ENCODE measurements around the gene NLRC5.

NLRC5 gene

DNA sequence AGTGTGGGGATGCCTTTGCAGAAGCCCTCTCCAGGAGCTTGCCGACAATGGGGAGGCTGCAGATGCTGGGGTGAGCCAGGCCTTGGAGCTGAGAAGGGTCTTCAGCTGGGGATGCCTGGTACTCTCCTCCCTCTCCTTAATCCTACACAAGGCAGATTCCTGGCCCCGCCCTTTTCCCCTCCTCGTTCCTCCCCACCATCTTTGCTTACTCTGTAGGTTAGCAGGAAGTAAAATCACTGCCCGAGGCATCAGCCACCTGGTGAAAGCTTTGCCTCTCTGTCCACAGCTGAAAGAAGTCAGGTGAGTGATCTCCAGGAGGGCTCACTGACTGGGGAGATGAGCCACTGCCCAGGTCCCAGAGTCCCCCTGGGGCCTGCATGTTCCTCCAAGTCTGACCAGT lies 38.7 kb downstream of the NLRC5 start:
- no peak for DNase-seq

DNA sequence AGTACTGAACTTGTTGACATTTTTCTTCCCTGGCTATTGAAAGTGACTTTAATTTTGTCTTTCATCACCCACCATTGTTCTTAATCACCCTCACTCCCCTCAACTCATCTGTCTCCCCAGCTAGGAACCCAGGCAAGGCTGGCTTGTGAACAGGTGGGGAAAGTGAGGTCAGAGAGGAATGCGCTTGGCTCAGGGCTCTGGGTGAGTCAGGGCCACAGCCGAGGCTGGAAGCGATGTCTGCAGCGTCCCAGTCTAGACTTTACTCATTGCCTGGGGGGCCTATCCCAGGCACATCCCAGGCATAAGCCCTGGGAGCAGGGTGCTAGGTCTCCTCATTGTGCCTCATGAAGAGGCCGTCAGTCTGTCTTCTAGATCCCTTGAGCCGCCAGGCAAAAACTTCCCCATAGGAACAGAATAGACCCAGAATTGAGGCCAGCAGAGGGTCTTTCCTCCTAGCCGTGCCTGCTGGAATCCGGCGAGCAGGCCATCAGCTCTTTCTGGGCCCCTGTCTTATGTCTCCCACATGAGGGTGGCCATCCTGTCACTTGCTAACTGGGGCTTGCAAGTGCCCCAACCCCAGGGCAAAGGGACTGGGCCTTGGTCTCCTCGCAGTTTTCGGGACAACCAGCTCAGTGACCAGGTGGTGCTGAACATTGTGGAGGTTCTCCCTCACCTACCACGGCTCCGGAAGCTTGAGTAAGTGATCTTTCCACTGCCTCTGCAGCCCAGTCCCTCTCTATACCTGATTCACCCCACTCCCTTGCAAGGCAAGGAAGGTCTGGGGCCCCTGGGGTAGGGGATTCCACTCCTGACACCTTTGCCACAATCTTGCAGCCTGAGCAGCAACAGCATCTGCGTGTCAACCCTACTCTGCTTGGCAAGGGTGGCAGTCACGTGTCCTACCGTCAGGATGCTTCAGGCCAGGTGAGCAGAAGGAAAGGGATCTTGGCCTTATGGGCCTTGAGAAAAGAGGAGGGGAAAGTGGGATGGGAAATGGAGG lies 40.1 kb downstream of the NLRC5 start:
- DNase-seq = no peak

DNA sequence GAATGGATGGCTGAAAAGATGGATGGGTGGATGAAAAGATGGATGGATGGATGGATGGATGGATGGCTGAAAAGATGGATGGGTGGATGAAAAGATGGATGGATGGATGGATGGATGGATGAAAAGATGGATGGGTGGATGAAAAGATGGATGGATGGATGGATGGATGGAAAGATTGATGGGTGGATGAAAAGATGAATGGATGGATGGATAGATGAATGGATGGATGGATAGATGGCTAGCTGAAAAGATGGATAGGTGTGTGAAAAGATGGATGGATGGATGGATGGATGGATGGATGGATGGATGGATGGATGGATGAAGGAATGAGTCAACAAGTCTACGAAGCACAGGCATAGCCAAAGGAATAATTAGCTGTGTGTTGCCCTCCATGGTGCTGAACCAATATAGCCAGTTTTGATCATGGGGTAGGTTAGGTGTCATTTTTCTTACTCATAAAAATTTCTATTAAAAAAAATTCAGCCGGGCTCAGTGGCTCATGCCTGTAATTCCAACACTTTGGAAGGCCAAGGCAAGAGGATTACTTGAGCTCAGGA lies 41.1 kb downstream of the NLRC5 start:
- DNase-seq = no peak

DNA sequence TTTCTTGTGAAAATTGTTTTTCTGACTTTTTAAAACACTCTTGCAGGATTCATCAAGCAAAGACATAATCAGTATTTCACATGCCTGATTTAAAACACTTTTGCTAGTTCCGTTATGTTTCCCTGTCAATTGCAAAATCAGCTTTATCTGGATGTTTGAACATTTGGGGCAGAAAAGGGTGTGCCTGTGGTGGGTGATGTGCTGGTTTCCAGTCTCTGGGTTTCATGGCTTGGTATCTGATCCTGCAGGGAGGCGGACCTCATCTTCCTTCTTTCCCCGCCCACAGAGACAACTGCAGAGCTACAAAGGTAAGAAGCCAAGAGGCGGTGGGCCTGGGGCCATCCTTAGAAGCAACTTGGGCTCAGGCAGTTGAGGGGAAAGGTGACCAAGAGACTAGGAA lies 41.8 kb downstream of the NLRC5 start:
- DNase-seq = no peak

DNA sequence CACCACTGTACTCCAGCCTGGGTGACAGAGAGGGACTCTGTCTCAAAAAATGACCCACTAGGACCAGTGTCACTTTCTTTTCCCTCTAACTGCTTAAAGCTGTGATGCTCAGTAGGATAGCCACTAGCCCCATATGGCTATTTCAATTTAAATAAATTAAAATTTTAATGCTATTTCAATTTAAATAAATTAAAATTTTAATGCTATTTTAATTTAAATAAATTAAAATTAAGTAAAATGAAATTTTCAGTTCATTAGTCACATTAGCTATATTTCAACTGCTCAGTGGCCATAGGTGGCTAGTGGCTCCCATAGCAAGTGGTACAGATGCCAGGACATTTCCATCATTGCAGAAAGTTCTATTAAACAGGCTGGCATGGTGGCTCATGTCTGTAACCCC lies 43.0 kb downstream of the NLRC5 start:
- no peak for DNase-seq

DNA sequence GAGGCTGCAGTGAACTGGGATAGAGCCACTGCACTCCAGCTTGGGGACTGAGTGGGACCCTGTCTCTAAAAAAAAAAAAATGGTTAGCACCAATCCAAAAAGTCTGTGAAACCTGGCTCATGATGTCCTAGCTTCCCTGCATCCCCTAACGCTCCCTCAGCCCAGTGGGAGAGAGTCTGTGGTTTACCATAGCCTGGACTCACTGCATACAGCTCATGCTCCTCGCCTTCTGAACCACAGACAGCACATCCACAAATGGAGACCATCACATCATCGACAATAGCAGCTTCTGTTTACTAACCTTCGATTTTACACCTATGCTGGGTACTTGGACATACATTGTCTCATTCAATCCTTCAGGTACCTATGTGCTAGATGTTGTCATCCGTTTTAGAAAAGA lies 43.6 kb downstream of the NLRC5 start:
- DNase-seq = no peak

DNA sequence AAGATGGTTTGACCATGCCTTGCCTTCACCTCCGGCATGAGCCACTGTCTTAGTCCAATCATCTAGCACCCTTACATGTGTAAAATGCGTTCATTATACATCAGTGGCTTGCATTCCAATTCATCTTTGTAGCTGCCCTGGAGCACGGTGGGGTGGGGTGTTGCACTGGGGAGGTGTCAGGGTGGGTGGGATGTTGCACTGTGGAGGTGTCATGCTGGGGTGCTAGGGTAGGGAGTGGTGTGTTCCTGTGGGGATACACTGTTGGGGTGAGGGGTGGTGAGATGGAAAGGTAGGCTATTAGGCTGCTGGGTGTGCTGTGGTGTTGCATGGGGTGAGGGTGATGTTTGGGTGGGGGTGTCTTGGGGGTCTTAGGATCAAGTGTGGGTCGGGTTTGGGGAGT lies 47.0 kb downstream of the NLRC5 start:
- no peak for DNase-seq

DNA sequence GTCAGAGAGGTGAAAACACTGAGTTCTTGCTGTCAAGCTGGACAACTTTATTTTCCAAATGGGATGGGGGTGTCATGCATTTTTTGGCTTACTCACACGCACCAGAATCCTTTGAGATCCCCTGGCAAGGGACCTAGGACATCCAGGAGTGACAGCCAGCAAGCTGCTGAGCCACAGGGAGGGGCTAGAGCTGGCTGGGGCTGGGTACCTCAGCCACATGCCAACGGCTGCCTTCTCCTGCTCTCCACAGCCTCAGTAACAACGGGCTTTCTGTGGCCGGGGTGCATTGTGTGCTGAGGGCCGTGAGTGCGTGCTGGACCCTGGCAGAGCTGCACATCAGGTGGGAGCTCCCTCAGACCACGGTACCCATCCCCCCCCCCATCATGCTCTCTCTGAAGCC lies 47.6 kb downstream of the NLRC5 start:
- no peak for DNase-seq

DNA sequence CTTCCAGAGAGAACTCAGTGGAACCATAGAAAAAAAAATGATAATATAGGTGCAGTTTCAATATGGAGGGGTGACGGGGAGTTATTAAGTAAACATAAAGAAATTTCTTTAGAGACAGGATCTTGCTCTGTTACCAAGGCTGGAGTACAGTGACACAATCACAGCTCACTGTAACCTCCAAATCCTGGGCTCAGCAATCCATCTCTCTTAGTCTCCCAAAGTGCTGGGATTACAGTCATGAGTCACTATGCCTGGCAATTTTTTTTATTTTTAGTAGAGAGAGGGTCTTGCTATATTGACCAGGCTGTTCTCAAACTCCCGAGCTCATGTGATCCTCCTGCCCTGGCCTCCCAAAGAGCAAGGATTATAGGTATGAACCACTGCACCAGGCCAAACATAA lies 48.8 kb downstream of the NLRC5 start:
- DNase-seq = no peak

DNA sequence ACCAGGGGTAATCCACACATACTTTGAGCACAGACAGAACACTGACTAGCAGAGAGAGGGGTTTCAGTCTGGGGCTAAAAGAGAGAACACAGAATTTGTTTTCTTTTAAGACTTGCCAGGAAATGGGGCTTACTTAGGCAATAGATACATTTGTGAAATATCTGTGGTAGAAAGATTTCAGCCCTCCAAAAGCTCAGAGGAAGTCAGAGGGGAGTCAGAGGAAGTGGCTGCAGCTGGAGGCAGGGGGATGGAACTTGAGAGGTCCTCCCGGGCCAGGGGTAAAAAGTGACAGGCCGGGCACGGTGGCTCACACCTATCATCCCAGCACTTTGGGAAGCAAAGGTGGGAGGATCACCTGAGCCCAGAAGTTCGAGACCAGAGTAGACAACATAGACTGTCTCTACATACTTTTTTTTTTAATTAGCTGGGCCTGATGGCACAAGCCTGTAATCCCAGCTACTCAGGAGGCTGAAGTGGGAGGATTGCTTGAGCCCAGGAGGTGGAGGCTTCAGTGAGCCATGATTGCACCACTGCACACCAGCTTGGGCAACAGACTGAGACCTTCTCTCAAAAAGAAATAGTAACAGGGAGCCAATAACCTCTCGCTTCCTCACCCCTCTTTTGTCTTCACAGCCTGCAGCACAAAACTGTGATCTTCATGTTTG lies 49.9 kb downstream of the NLRC5 start:
- no peak for DNase-seq

DNA sequence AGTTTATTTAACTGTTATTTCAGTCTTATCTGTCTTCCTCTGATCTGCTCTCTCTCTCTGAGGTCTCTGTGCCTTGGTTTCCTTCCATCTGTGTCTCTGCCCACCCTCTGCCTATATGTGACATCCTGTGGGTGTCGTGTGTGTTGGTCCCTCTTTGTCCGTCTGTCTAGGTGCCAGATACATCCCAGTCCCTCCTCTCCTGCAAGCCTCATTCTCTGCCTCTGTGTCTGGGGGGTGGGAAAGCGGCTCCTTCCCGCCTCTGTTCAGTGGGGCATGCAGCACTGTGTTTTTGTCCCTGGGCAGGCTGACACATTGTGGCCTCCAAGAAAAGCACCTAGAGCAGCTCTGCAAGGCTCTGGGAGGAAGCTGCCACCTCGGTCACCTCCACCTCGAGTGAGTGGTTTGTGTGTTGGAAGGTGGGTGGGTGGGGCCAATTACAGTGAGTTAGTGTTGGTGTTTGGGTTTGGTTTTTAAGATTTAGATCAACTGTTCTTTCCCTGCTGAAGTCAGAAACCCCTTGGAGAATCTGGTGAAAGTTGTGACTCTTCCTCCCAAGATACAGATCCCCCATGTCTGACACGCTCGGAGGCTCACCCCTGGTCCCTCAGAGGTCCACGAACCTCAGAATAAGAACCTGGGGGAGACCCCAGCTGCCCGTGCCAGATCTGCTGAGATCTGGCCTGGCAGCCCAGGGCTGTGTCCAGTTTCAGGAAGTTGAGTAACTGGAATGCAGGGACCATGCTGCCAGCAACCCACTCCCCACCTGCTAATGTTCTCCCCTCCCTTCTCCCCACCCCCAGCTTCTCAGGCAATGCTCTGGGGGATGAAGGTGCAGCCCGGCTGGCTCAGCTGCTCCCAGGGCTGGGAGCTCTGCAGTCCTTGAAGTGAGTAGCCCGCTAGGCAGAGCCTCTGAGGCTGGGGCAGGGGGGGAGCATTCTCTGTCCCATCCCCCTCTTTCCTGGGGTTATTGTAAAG lies 52.1 kb downstream of the NLRC5 start:
- DNase-seq = peak; percentile 79

DNA sequence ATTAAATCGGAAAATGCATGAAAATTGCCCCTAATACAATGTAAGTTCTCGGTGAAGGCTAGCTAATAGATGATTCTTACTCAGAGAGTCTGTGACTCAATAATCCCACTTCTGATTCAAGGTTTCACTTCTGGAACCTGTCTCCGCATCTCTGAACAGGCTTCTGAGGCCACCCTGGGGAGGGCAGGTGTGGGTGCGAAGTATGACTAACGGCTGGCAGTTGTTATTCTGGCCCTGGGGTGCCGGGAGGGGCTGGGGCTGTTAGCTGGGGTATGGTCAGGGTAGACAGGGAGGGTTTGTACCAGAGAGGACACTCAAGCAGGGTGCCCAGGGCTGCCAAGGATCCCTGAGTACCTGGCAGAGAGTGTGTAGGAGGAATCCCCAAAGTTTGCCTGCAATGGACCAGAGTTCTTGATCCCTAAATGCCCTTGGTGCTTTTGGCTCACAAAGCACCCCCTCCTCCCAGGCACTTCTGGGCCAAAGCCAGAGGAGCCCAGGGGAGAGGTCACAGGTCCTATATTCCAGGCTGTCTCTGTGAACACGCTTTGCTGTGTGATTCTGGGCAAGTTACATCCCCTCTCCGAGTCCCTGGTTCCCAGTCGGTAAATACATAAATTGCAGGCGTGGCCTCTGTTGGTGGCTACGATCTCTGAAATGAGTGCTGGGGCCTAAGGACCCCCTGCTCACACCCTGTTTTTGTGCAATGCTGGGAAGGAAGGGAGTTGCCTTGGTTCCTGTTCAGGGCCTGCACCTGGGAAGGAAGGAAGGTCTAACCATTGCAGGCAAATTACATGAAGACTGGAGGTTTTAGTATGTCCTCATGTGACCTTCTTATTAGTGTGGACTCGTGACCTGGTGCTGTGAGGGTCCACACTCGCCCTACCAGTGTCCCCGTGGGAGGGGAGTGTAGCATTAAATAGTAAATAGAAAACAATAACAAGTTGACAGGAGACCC lies 53.1 kb downstream of the NLRC5 start:
- DNase-seq = peak; percentile 57

DNA sequence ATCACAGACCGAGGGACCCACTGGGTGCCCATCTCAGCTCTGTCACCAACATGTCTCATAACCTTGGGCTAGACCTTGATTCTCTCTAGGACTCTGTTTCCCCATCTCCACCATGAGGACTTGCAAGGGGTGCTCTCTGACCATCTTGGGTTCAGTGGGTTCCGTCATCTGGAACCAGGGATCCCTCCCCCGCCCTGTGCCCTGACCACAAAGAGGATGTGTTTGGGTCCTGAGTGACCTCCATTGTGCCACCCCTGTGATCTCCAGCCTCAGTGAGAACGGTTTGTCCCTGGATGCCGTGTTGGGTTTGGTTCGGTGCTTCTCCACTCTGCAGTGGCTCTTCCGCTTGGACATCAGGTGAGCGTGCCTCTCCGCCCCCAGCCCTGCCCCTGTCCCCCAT lies 53.9 kb downstream of the NLRC5 start:
- DNase-seq = no peak

DNA sequence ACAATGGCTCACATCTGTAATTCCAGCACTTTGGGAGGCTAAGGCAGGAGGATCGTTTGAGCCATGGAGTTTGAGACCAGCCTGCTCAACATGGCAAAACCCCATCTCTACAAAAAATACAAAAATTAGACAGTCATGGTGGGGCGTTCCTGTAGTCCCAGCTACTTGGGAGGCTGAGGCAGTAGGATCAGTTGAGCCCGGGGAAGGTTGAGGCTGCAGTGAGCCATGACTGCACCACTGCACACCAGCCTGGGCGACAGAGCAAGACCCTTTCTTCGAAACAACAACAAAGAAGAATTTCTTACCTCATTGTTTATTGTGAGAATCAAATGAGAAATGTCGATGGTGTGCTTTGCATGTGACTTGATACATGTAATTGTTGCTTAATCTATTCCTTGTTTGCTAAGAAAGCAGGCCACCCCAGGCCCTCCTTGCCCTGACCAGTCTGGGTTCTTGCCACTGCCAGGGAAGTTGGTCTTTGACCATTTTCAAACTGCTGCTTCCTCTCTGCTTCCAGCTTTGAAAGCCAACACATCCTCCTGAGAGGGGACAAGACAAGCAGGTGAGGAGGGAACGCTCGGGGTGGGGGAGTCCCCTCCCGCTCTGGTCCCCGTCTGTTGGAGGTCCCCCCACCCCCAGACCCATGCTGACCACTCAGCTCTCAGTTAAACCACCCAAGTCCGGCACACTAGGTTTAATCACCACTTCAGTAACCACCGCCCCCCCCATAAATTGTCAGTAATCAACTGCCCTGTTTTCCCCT lies 55.8 kb downstream of the NLRC5 start:
- no peak for DNase-seq

DNA sequence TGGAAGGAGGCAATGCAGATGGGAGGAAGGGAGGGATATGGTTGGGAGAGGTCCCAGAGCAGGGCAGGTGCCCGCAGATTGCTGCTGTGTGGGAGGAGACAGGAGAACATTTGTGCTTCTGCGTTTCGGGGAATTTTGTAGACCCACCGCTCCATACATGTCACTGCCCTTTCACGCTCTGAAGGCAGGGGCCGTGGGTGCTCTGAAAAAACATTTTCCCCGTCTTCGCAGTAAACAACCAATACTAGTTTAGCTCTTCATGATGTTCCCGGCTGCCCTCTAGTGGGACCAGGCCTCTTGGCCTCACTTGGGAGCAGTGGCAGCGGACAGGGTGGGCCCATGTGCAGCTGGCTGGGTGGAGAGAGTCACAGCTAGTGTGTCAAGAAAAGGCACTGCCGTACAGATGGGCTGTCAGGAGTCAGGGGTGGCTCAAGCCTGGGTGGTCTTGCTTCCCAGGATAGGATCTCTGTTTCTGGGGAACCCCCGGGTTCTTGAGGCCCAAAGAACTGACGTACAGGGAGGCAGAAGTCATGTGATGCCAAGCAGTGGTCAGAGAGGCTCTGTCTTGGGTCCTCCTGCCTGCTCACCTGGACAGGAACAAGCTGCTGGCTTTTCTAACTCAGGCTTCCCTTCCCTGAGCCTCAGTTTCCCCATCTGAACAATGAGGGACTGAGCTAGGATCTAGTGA lies 56.5 kb downstream of the NLRC5 start:
- no peak for DNase-seq

DNA sequence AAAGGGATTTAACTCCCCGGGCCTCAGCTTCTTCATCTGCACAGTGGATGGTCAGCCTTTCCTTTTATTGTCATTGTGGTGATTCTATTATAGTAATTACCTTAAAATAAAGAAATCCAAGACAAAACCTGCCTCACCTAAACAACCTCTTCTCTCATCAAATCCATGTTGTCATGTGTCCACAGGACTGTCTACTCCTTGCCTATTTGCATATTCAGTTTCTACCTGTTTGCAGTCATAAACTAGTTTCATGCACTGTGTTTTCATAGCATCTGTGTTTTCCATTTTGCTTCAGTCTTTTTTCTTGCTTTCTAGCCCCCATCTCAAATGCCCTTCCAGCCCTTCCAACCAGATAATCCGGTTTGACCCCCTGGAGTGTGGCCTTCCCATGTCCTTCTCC lies 58.7 kb downstream of the NLRC5 start:
- DNase-seq = no peak

DNA sequence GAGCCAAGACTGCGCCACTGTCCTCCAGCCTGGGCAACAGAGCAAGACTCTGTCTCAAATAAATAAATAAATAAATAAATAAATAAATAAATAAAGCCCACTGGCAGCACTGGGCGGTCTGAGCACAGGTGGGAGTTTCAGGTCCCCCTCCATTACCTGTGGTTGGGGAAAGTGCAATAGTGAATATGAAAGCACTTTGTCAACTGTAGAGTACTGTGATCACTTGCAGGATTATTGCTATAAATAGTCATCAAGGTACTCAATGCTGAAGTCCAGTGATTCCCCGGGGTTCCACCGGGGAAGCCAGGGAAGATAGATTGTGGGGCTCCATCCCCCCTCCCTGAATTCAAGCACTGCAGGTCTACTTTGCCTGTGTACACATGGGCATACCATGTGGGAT lies 60.3 kb downstream of the NLRC5 start:
- no peak for DNase-seq

DNA sequence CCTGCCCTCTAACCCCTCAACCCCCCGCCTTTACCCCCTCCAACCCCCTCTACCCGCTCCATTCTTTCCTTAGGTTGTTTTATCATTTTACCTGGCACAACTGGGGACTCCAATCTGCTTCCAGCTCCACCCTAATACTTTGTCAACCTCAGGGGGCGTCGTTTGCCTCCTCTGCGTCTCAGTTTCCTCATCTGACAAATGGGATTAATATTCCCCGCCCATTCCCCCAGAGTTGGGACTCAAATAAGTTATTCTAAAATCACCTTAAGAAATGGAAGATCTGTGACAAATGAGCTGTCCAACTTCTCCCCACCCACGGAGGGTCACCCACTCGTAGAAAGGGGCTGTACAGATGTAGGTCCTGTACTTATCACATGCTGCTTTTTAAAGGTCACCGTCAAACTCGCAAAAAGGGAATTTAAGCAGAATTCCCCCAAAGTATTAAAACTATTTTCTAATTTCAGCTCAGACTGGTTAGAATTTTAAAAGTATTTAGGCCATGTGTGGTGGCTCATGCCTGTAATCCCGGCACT lies 62.4 kb downstream of the NLRC5 start:
- no peak for DNase-seq

DNA sequence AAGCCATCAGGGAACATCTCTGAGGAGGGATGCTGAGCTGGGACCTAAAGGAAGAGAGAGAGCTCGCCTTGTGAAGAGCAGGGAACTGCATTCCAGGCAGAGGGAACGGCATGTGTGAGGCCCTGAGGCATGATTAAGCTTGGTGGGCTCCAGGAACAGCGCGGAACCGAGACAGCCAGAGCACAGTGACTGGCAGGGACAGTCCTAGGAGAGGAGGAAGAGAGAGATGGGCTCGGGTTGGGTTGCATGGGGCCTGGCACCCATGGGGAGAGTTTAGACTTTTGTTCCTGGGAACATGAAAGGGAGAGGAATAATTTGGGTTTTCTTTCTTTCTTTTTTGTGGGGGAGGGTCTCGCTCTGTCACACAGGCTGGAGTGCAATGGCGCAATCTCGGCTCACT lies 63.8 kb downstream of the NLRC5 start:
- no peak for DNase-seq

DNA sequence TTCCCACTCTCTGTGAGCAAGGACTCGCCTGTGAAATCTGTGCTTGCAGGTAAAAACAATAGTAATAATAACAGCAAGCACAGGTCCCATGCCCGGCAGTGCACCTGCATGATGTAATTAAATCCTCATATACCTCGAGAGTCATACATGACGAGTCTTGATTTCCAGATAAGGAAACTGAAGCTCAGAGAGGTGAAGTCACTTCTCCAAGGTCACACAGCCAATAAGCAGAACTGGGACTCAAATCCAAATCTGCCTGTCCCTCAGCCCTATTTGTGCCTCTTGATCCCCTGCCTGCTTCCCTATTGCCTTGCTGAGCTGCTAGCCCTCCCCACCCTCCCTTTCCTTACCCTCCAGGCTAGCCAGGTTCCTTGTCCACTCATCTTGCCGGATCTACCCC lies 65.0 kb downstream of the NLRC5 start:
- no peak for DNase-seq

All from effector CD4-positive, alpha-beta T cell (primary cell).